Measurements from ENCODE around the gene ZNF746.

- TF ChIP-seq EZH2 (IDR thresholded peaks at IDR 0.05; ENCODE audit: low read length, missing control alignments): no peak
- TF ChIP-seq, protein P1, sequence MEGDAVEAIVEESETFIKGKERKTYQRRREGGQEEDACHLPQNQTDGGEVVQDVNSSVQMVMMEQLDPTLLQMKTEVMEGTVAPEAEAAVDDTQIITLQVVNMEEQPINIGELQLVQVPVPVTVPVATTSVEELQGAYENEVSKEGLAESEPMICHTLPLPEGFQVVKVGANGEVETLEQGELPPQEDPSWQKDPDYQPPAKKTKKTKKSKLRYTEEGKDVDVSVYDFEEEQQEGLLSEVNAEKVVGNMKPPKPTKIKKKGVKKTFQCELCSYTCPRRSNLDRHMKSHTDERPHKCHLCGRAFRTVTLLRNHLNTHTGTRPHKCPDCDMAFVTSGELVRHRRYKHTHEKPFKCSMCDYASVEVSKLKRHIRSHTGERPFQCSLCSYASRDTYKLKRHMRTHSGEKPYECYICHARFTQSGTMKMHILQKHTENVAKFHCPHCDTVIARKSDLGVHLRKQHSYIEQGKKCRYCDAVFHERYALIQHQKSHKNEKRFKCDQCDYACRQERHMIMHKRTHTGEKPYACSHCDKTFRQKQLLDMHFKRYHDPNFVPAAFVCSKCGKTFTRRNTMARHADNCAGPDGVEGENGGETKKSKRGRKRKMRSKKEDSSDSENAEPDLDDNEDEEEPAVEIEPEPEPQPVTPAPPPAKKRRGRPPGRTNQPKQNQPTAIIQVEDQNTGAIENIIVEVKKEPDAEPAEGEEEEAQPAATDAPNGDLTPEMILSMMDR (conservative IDR thresholded peaks at IDR 0.05 in 1 of 2, IDR thresholded peaks at IDR 0.05 in 1 of 2; ENCODE audit: low read depth in 1 of 2, low read length in 2 of 2): no peak
Observed at GRCh38 chr7:149471289-149471953, 26.2 kb downstream of the ZNF746 start.
